NCI-H1417 (cell line): Measurements from ENCODE around the gene TMEM272.

Experiments
- DNase-seq, 3 experiments: peaks; one replicate each; lab custom pipeline; 2025; lab: John Stamatoyannopoulos, UW

Gene TMEM272

GRCh38 chr13:51844862-51845573 lies at the start of gene TMEM272:
TSS of gene TMEM272 (minus strand) at chr13:51845177. CDS start at chr13:51838530, 6,647 bp downstream.
- DNase-seq = peak; percentile 33 to 65 (median 45)

- DNase-seq = peak in 1 of 3 experiments; percentile 11
Measured at GRCh38 chr13:51894239-51894638, 49.3 kb upstream of the TMEM272 start.

- DNase-seq = no peak
Measured at GRCh38 chr13:51892657-51893056, 47.7 kb upstream of the TMEM272 start.

- DNase-seq = no peak
Measured at GRCh38 chr13:51887468-51887867, 42.5 kb upstream of the TMEM272 start.

- no peak for DNase-seq
Measured at GRCh38 chr13:51885651-51886050, 40.7 kb upstream of the TMEM272 start.

- DNase-seq = no peak
Measured at GRCh38 chr13:51883226-51883600, 38.2 kb upstream of the TMEM272 start.

- DNase-seq = no peak
Measured at GRCh38 chr13:51882570-51883225, 37.7 kb upstream of the TMEM272 start.

GRCh38 chr13:51881296-51881695 lies 36.3 kb upstream of the TMEM272 start:
- no peak for DNase-seq

- DNase-seq = no peak
Measured at GRCh38 chr13:51879133-51879532, 34.2 kb upstream of the TMEM272 start.

- DNase-seq = peak; percentile 78 to 89 (median 85)
Measured at GRCh38 chr13:51874651-51875050, 29.7 kb upstream of the TMEM272 start.

GRCh38 chr13:51873837-51874236 lies 28.9 kb upstream of the TMEM272 start:
- DNase-seq = no peak

GRCh38 chr13:51873117-51873798 lies 28.3 kb upstream of the TMEM272 start:
- DNase-seq = no peak

- no peak for DNase-seq
Measured at GRCh38 chr13:51870616-51871015, 25.6 kb upstream of the TMEM272 start.

GRCh38 chr13:51869916-51870315 lies 24.9 kb upstream of the TMEM272 start:
- no peak for DNase-seq

GRCh38 chr13:51867062-51867461 lies 22.1 kb upstream of the TMEM272 start:
- DNase-seq = no peak

GRCh38 chr13:51865838-51866237 lies 20.9 kb upstream of the TMEM272 start:
- DNase-seq = no peak

- DNase-seq = no peak
Measured at GRCh38 chr13:51862957-51863356, 18.0 kb upstream of the TMEM272 start.

GRCh38 chr13:51861723-51862300 lies 16.8 kb upstream of the TMEM272 start, which contains the start of gene CCDC70:
TSS of gene CCDC70 (plus strand) at chr13:51861969. CDS start at chr13:51865412, 3,443 bp downstream.
- no peak for DNase-seq

GRCh38 chr13:51858433-51859247 lies 13.7 kb upstream of the TMEM272 start:
- DNase-seq = peak in 1 of 3 experiments; percentile 42

- DNase-seq = peak in 1 of 3 experiments; percentile 56
Measured at GRCh38 chr13:51856998-51857397, 12.0 kb upstream of the TMEM272 start.

- no peak for DNase-seq
Measured at GRCh38 chr13:51856027-51856736, 11.2 kb upstream of the TMEM272 start.
